Measurements from ENCODE around the gene MTA1.

DNA sequence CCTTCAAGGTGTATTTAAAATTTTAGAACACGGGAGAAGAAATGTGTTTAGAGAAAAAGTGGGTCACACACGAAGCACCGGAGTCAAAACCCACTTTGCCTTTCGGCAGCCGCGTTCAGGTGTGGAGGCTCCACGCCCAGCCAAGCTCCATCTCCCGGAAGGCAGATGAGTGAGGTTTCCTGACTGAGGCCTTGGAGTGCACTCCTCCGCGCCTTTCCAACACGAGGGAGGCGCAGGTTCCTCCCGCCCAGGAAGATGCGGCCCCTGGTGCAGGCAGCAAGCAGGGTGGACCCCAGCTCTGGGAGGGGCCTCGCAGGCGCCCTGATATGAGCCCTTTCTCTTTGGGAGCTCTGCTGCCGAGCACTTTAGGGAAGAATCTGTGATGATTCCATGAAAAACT lies 22.5 kb downstream of the MTA1 start:
- TF ChIP-seq EZH2phosphoT487 (IDR thresholded peaks at IDR 0.05; ENCODE audit: insufficient read depth, low read depth) (no peak), EZH2 (IDR thresholded peaks at IDR 0.05; ENCODE audit: insufficient read depth, poor library complexity, severe bottlenecking) (no peak)
